ENCODE measurements around the gene MFAP4. TPM values are rescaled to one million over a fixed set of nuclear protein-coding genes. Genes with fewer than 3 reads are reported as not detected.

MFAP4 gene
- total RNA-seq, 1 experiment from 2014 or later = 0.52 TPM

DNA sequence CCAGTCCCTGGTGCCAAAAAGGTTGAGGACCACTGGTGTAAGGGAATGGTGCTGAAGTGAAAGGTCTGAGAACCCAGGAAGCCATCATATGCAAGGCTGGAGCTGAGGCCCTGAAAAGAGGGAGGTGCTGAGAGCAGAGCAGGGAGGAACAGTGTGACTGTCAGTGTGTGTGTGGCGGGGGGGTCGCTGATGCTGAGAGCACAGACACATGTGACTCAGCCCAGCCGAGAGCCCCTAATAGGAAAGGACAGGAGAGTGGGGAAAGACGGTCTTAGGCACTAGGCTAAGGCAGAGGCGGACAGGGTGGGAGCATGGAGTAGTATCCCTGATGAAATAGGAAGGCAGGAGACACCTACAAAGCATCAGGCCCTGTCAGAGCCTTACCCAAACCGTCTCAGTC is 25.7 kb downstream of the MFAP4 start:
- H3K4me3 ChIP-seq (replicated peaks in 1 of 2; ENCODE audit: low read depth in 1 of 2, low read length in 2 of 2) = peak overlapping the region; percentile 80 to 91
- no peaks in the 10 kb centered on the region for H3K9me3 ChIP-seq (ENCODE audit: control insufficient read depth in 1 of 2, insufficient read depth in 1 of 2, low read depth in 1 of 2, low read length in 2 of 2)
- no peaks in the 10 kb centered on the region for H3K9me2 ChIP-seq (ENCODE audit: insufficient read depth)
- H3K27ac ChIP-seq (ENCODE audit: low read depth, low read length) = peak overlapping the region; percentile 76; the same call in 1 of the 2 replicates
- H3K79me2 ChIP-seq (ENCODE audit: insufficient read depth, low read length) = 0 out of 2 replicates have a peak, but pooled peaks cover 12% of the 10 kb centered on the region
- ATAC-seq (no peak), DNase-seq (ENCODE audit: low read depth, low spot score) (no peak)
- H2AFZ ChIP-seq (ENCODE audit: low read depth, low read length, poor library complexity, severe bottlenecking) = no peak overlapping the region
- H3K4me1 ChIP-seq (ENCODE audit: control insufficient read depth in 1 of 2, insufficient read depth in 2 of 2, low read length in 2 of 2) = peaks cover 9 to 28% of the 10 kb centered on the region in 2 experiments
- no peaks in the 10 kb centered on the region for H4K20me1 ChIP-seq (ENCODE audit: insufficient read depth)
- BruUV-seq (replicated peaks) = no TSS peak
- no peaks in the 10 kb centered on the region for H3K27me3 ChIP-seq (ENCODE audit: insufficient read depth, low read length)
- ChIA-PET POLR2A (interaction anchor here (1.9 kb wide), 1 partner anchor 16 kb away, joined by 13 read pairs; the partner anchor contains the start of gene MAPK7), RAD21 (ENCODE audit: low non-redundant PET in 1 of 2, low total read pairs in 2 of 2, uncharacterized antibody in 2 of 2, unreplicated experiment in 2 of 2) (no interaction called here), CTCF (interaction anchor here (2.3 to 5.1 kb wide), 4 partner anchors 16 to 405 kb away, joined by 13 to 69 read pairs (median 40); partner anchors contain the start of gene MAPK7)
- peaks cover 7 to 10% of the 10 kb centered on the region in 2 experiments; a peak in 2 of 4 replicates for H3K36me3 ChIP-seq (ENCODE audit: control insufficient read depth in 1 of 2, insufficient read depth in 2 of 2, low read length in 2 of 2)
- intact Hi-C loops (cut with micrococcal nuclease) = loop anchor here (5.0 kb wide), 2 partner anchors 146 to 391 kb away; no protein-coding TSS in a partner anchor
- peak overlapping the region; percentile 86 for H3K4me2 ChIP-seq (ENCODE audit: low read length)
- TF ChIP-seq RAD21 (IDR thresholded peaks at IDR 0.05; ENCODE audit: low read depth) (no peak), EZH2phosphoT487 (IDR thresholded peaks at IDR 0.05; ENCODE audit: borderline replicate concordance) (no peak), TCF7L2 (IDR thresholded peaks at IDR 0.05; ENCODE audit: borderline replicate concordance, extremely low read depth, insufficient read depth, insufficient read length) (no peak), EZH2 (IDR thresholded peaks at IDR 0.05) (no peak), ELF1 (IDR thresholded peaks at IDR 0.05; ENCODE audit: borderline replicate concordance, low read depth) (no peak), SIN3A (IDR thresholded peaks at IDR 0.05; ENCODE audit: low read depth) (no peak), EGR1 (IDR thresholded peaks at IDR 0.05; ENCODE audit: low read depth) (no peak), ZBTB33 (IDR thresholded peaks at IDR 0.05; ENCODE audit: extremely low read depth, insufficient replicate concordance, low read length) (no peak), POLR2AphosphoS5 (IDR thresholded peaks at IDR 0.05; ENCODE audit: low read depth, low read length) (no peak), YY1 (IDR thresholded peaks at IDR 0.05; ENCODE audit: extremely low read depth, insufficient replicate concordance, low read depth, low read length) (no peak), CBX3 (IDR thresholded peaks at IDR 0.05; ENCODE audit: low read depth) (no peak)
- TF ChIP-seq, protein P1, sequence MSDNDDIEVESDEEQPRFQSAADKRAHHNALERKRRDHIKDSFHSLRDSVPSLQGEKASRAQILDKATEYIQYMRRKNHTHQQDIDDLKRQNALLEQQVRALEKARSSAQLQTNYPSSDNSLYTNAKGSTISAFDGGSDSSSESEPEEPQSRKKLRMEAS (IDR thresholded peaks at IDR 0.05) = no peak
- TF ChIP-seq, protein P2, sequence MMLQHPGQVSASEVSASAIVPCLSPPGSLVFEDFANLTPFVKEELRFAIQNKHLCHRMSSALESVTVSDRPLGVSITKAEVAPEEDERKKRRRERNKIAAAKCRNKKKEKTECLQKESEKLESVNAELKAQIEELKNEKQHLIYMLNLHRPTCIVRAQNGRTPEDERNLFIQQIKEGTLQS (IDR thresholded peaks at IDR 0.05) = no peak
- TF ChIP-seq, protein P3, sequence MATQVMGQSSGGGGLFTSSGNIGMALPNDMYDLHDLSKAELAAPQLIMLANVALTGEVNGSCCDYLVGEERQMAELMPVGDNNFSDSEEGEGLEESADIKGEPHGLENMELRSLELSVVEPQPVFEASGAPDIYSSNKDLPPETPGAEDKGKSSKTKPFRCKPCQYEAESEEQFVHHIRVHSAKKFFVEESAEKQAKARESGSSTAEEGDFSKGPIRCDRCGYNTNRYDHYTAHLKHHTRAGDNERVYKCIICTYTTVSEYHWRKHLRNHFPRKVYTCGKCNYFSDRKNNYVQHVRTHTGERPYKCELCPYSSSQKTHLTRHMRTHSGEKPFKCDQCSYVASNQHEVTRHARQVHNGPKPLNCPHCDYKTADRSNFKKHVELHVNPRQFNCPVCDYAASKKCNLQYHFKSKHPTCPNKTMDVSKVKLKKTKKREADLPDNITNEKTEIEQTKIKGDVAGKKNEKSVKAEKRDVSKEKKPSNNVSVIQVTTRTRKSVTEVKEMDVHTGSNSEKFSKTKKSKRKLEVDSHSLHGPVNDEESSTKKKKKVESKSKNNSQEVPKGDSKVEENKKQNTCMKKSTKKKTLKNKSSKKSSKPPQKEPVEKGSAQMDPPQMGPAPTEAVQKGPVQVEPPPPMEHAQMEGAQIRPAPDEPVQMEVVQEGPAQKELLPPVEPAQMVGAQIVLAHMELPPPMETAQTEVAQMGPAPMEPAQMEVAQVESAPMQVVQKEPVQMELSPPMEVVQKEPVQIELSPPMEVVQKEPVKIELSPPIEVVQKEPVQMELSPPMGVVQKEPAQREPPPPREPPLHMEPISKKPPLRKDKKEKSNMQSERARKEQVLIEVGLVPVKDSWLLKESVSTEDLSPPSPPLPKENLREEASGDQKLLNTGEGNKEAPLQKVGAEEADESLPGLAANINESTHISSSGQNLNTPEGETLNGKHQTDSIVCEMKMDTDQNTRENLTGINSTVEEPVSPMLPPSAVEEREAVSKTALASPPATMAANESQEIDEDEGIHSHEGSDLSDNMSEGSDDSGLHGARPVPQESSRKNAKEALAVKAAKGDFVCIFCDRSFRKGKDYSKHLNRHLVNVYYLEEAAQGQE (IDR thresholded peaks at IDR 0.05; ENCODE audit: low read depth) = no peak
- TF ChIP-seq, protein P4, sequence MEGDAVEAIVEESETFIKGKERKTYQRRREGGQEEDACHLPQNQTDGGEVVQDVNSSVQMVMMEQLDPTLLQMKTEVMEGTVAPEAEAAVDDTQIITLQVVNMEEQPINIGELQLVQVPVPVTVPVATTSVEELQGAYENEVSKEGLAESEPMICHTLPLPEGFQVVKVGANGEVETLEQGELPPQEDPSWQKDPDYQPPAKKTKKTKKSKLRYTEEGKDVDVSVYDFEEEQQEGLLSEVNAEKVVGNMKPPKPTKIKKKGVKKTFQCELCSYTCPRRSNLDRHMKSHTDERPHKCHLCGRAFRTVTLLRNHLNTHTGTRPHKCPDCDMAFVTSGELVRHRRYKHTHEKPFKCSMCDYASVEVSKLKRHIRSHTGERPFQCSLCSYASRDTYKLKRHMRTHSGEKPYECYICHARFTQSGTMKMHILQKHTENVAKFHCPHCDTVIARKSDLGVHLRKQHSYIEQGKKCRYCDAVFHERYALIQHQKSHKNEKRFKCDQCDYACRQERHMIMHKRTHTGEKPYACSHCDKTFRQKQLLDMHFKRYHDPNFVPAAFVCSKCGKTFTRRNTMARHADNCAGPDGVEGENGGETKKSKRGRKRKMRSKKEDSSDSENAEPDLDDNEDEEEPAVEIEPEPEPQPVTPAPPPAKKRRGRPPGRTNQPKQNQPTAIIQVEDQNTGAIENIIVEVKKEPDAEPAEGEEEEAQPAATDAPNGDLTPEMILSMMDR (IDR thresholded peaks at IDR 0.05 in 2 of 3, conservative IDR thresholded peaks at IDR 0.05 in 1 of 3; ENCODE audit: borderline replicate concordance in 1 of 3, insufficient read depth in 1 of 3, low read depth in 2 of 3, low read length in 2 of 3) = no peak
- H3K9ac ChIP-seq (ENCODE audit: low read length) = peak overlapping the region; percentile 85
